SK-N-SH (cell line): ENCODE results near the gene NEU4.

Experiments used
- EP300 ChIP-seq, 2 experiments: IDR thresholded peaks; 2 replicates each; pipeline versions ENCODE4 v1.4.0 to v1.6.1; 2012; ENCODE audit warnings: borderline replicate concordance in 1 of 2, low read depth in 1 of 2, low read length in 1 of 2
- EZH2phosphoT487 ChIP-seq: fragments of 200-600 bp; sonication (generic); IDR thresholded peaks from 2 replicates; pipeline ENCODE4 v1.6.1; 2017; ENCODE audit warnings: low read depth, mixed run types, mild to moderate bottlenecking, antibody characterized with exemption, moderate library complexity, borderline replicate concordance
- FOXM1 ChIP-seq: IDR thresholded peaks from 2 replicates; pipeline ENCODE4 v1.4.0; 2012; ENCODE audit warnings: low read depth, mild to moderate bottlenecking
- GATA2 ChIP-seq: sonication (generic); formaldehyde crosslinking; IDR thresholded peaks from 2 replicates; pipeline ENCODE4 v1.5.0; 2020; ENCODE audit warnings: mild to moderate bottlenecking, missing genetic modification reagents
- SIN3A ChIP-seq: IDR thresholded peaks from 2 replicates; pipeline ENCODE4 v1.6.1; 2012; ENCODE audit warnings: low read depth, mild to moderate bottlenecking, low read length, moderate library complexity, borderline replicate concordance
- SMC3 ChIP-seq: IDR thresholded peaks from 2 replicates; pipeline ENCODE4 v1.6.1; 2012; ENCODE audit warnings: low read depth, low read length, improper control_type of control experiment
- USF2 ChIP-seq: fragments of 150-350 bp; IDR thresholded peaks from 2 replicates; pipeline ENCODE4 v1.6.1; 2017; ENCODE audit warnings: antibody characterized with exemption, low read length, low read depth, borderline replicate concordance
- TF ChIP-seq, protein P1 (sequence below): fragments of 200-600 bp; sonication (generic); IDR thresholded peaks from 2 replicates; pipeline ENCODE4 v1.6.1; 2017; ENCODE audit warnings: antibody characterized with exemption, mild to moderate bottlenecking, moderate library complexity
- TF ChIP-seq, protein P2 (sequence below): IDR thresholded peaks from 2 replicates; pipeline ENCODE4 v1.4.0; 2012; ENCODE audit warnings: low read depth

DNA sequence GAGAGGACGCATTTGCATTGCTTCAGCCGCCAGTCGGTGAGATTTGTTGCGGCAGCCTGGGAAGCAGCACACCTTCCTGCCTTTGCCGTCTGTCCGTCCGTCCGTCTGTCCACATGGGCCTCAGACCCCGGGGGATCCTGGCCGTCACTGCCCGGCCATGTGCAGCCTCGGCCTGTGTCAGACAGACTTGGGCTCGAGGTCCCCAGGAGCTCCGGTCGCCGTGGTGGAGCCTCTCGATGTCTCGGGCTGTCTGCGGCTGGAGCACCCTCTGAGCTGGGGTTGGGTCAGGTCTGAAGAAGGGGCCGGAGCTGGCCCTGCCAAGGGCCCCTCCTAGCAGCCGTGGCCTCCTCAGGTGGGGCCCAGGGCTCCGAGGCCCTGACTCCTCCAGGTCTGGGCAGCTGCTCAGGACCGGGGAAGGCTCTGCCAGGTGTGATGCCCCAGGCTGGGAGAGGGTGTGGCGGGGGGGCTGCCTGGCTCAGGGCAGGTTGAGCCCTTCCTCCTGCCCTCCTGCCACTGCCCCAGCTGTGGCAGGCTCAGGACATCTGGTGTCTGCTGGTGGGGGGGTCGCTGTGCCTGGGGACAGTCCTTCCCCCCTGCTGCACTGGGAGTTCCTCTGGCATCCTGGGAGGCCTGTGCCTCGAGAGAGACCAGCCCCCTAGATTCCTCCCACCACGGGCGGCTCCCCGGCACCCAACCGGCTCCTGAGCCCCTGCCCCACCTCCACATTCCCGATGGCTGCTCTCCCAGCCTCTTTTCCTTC lies 11.8 kb downstream of the NEU4 start:
- no peak for TF ChIP-seq USF2
- no peak for TF ChIP-seq FOXM1
- TF ChIP-seq, protein P1, sequence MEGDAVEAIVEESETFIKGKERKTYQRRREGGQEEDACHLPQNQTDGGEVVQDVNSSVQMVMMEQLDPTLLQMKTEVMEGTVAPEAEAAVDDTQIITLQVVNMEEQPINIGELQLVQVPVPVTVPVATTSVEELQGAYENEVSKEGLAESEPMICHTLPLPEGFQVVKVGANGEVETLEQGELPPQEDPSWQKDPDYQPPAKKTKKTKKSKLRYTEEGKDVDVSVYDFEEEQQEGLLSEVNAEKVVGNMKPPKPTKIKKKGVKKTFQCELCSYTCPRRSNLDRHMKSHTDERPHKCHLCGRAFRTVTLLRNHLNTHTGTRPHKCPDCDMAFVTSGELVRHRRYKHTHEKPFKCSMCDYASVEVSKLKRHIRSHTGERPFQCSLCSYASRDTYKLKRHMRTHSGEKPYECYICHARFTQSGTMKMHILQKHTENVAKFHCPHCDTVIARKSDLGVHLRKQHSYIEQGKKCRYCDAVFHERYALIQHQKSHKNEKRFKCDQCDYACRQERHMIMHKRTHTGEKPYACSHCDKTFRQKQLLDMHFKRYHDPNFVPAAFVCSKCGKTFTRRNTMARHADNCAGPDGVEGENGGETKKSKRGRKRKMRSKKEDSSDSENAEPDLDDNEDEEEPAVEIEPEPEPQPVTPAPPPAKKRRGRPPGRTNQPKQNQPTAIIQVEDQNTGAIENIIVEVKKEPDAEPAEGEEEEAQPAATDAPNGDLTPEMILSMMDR, result no peak
- TF ChIP-seq SIN3A, result no peak
- TF ChIP-seq SMC3, result no peak
- no peak for TF ChIP-seq GATA2 (CRISPR knock-in tag)
- TF ChIP-seq EP300 (IDR thresholded peaks at IDR 0.05; ENCODE audit: borderline replicate concordance in 1 of 2, low read depth in 1 of 2, low read length in 1 of 2), result no peak
- TF ChIP-seq, protein P2, sequence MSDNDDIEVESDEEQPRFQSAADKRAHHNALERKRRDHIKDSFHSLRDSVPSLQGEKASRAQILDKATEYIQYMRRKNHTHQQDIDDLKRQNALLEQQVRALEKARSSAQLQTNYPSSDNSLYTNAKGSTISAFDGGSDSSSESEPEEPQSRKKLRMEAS, result no peak
- TF ChIP-seq EZH2phosphoT487, result no peak
